C4-2B (cell line): ENCODE results near the gene CALD1.

Experiments used
- ZFX ChIP-seq: fragments of 450-650 bp; IDR thresholded peaks from 2 replicates; pipeline ENCODE4 v1.6.1; 2017
- TF ChIP-seq, protein P1 (sequence below): fragments of 450-650 bp; conservative IDR thresholded peaks from 2 replicates; pipeline ENCODE4 v1.5.1; 2017; ENCODE audit warnings: mild to moderate bottlenecking

GRCh38 chr7:134922720-134923704 is 143.6 kb downstream of the CALD1 start:
- TF ChIP-seq, protein P1, sequence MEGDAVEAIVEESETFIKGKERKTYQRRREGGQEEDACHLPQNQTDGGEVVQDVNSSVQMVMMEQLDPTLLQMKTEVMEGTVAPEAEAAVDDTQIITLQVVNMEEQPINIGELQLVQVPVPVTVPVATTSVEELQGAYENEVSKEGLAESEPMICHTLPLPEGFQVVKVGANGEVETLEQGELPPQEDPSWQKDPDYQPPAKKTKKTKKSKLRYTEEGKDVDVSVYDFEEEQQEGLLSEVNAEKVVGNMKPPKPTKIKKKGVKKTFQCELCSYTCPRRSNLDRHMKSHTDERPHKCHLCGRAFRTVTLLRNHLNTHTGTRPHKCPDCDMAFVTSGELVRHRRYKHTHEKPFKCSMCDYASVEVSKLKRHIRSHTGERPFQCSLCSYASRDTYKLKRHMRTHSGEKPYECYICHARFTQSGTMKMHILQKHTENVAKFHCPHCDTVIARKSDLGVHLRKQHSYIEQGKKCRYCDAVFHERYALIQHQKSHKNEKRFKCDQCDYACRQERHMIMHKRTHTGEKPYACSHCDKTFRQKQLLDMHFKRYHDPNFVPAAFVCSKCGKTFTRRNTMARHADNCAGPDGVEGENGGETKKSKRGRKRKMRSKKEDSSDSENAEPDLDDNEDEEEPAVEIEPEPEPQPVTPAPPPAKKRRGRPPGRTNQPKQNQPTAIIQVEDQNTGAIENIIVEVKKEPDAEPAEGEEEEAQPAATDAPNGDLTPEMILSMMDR = no peak
- no peak for TF ChIP-seq ZFX
